Prostate gland (tissue), 2 donors: ENCODE results near the gene TSTD1. TPM values are rescaled to one million over a fixed set of nuclear protein-coding genes. Genes with fewer than 3 reads are reported as not detected.

Source experiments
- DNase-seq: peaks from one replicate; pipeline ENCODE4 v3.0.0-alpha.2; 2019; ENCODE audit warnings: low spot score
- H3K27ac ChIP-seq, 2 donors: fragments of 200-600 bp; sonication (generic); 2 replicates each; pipeline ENCODE4 v1.5.1; 2017 to 2019
- H3K27me3 ChIP-seq: fragments of 200-600 bp; sonication (generic); replicated peaks from 2 replicates; pipeline ENCODE4 v1.5.1; 2019; ENCODE audit not compliant: insufficient read depth
- H3K36me3 ChIP-seq, 2 donors: fragments of 200-600 bp; sonication (generic); 1 replicate in 1 of 2; 2 replicates in 1 of 2; pipeline versions ENCODE4 v1.5.1 to v1.8.1; 2017 to 2019
- H3K4me1 ChIP-seq: fragments of 200-600 bp; sonication (generic); replicated peaks from 2 replicates; pipeline ENCODE4 v1.5.1; 2019
- H3K4me3 ChIP-seq, 2 donors: fragments of 200-600 bp; sonication (generic); 2 replicates each; pipeline ENCODE4 v1.5.1; 2017 to 2019
- H3K9me3 ChIP-seq: fragments of 200-600 bp; sonication (generic); 2 replicates; pipeline ENCODE4 v1.5.1; 2017
- CTCF ChIP-seq, 4 experiments: fragments of 200-600 bp in 2 of 4; fragments of 450-650 bp in 2 of 4; sonication (generic) in 2 of 4; IDR thresholded peaks; 1 replicate in 3 of 4; 2 replicates in 1 of 4; pipeline ENCODE4 v1.5.1; 2016 to 2019; ENCODE audit warnings: antibody characterized with exemption in 4 of 4, mild to moderate bottlenecking in 2 of 4, moderate library complexity in 2 of 4
- POLR2A ChIP-seq: fragments of 450-650 bp; IDR thresholded peaks from one replicate; pipeline ENCODE4 v1.6.1; 2016; ENCODE audit warnings: antibody characterized with exemption, mild to moderate bottlenecking
- POLR2AphosphoS5 ChIP-seq: sonication (generic); formaldehyde crosslinking; IDR thresholded peaks from one replicate; pipeline ENCODE4 v1.6.1; 2017; ENCODE audit warnings: antibody characterized with exemption
- WGBS: methylation state at CpG from one replicate; pipeline ENCODE4 v1.1.5; 2018; 5-methylcytosine and 5-hydroxymethylcytosine counted together
- intact Hi-C: fragments of 100-400 bp; cut with DNase I; formaldehyde crosslinking; loops from one replicate; pipeline ENCODE4 v1.14.2; 2022
- total RNA-seq, 2 donors: library from RNA; depleted of rRNA; stranded (reverse); fragments of >200 nt; gene quantifications; one replicate each; pipeline ENCODE4 v1.1.0, GENCODE V29; 2016

The TSTD1 gene
- total RNA-seq, 2 donors from 2014 or later = 137 to 648 TPM

- no peaks in the 10 kb centered on the region for H3K9me3 ChIP-seq
- TF ChIP-seq POLR2A (no peak), POLR2AphosphoS5 (no peak), CTCF (IDR thresholded peaks at IDR 0.05) (no peak)
- H3K27me3 ChIP-seq = no peaks in the 10 kb centered on the region
- H3K27ac ChIP-seq = peak overlapping the region; percentile 86 to 95
- H3K36me3 ChIP-seq = peaks cover 6% of the 10 kb centered on the region in 2 donors
- intact Hi-C loops = no loop called here
- DNase-seq = no peak
- H3K4me3 ChIP-seq = peak overlapping the region; percentile 85 to 91
- H3K4me1 ChIP-seq = peaks cover 3% of the 10 kb centered on the region
Measured at GRCh38 chr1:161044535-161044907, 5.8 kb upstream of the TSTD1 start.

GRCh38 chr1:161039546-161039945 is 782 bp upstream of the TSTD1 start:
- Histone ChIP-seq H3K27ac (peak overlapping the region; percentile 86 to 87), H3K4me3 (no peak overlapping the region), H3K36me3 (peaks cover 6% of the 10 kb centered on the region in 2 donors), H3K27me3 (no peaks in the 10 kb centered on the region), H3K9me3 (no peaks in the 10 kb centered on the region), H3K4me1 (peaks cover 3% of the 10 kb centered on the region)
- intact Hi-C loops = no loop called here
- TF ChIP-seq POLR2A (no peak), POLR2AphosphoS5 (no peak), CTCF (IDR thresholded peaks at IDR 0.05) (no peak)
- 90% methylated on average over 5 of the region's 5 CpGs for WGBS
- no peak for DNase-seq

DNA sequence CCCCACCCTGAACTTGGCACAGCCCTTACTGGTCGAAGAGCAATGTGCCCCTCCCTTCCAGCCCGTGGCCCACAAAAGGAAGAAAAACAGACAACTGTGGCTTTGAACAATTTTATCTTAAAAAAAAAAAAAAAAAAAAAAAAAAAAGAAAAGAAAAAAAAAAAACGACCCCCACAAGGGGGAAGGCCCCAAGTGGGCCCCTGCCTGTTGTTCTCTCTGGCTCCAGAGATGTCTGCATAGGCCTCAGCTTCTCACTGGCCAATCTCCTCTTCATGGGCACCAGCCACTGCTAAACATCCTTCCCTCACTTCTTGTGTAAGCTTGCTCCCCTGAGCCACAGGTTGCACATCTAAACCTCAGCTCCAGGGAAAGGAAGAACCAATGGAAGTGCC is 386 bp upstream of the TSTD1 start:
- peaks cover 6% of the 10 kb centered on the region in 2 donors for H3K36me3 ChIP-seq
- peak overlapping the region; percentile 86 to 87 for H3K27ac ChIP-seq
- 2% methylated on average over 3 of the region's 3 CpGs for WGBS
- H3K4me1 ChIP-seq = peaks cover under 1% of the 10 kb centered on the region
- no peaks in the 10 kb centered on the region for H3K27me3 ChIP-seq
- H3K4me3 ChIP-seq = peak overlapping the region; percentile 56 to 74
- TF ChIP-seq POLR2A (no peak), CTCF (IDR thresholded peaks at IDR 0.05) (no peak), POLR2AphosphoS5 (no peak)
- H3K9me3 ChIP-seq = no peaks in the 10 kb centered on the region
- intact Hi-C loops = no loop called here
- no peak for DNase-seq

DNA sequence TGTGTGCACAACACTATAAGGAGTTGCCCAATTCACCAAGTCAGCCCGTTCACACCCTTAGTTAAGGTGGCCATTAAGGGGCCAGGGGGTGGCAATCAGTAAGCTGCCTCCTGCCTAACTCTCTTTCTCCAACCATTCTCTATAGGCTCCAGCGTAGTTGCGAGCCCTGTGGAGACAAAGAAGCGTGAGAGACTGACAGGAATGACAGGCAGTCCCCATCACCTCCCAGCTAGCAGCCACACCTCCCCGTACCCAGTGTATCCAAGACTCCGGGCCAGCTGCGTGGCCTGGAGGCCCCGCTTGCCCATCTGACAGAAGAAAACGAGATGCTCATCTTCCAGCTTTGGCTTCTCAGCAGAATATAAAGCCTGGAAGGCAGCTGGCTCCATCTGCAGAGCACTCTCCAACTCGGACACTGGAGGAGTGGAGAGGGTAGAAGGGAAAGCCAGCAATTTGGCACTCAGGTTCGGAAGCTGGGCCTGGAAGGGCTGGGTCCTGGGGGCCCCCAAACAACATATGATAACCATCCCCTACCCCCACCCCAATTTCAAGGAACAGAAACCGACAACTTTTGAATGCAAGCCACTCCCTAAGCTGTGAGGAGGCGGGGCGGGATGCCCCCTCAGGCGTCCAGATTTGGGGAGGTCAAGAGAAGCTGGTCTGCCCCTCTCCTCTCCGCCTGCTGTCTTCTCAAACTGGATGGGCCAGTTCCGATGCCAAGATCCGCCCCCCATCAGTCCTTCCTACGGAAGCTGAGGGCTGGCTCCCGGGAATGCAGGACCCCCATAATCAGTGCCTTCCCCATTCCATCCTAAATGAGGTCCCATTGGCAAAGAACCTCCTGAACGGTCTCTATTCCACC is 872 bp downstream of the TSTD1 start:
- Histone ChIP-seq H3K27ac (peak overlapping the region; percentile 86 to 87), H3K4me1 (no peaks in the 10 kb centered on the region), H3K27me3 (no peaks in the 10 kb centered on the region), H3K4me3 (peak overlapping the region; percentile 56 to 74), H3K9me3 (no peaks in the 10 kb centered on the region), H3K36me3 (peaks cover 6% of the 10 kb centered on the region in 2 donors)
- WGBS = 27% methylated on average over 21 of the region's 21 CpGs
- TF ChIP-seq POLR2A (no peak), POLR2AphosphoS5 (no peak), CTCF (IDR thresholded peaks at IDR 0.05) (no peak)
- intact Hi-C loops = no loop called here
- peak; percentile 59 for DNase-seq

DNA sequence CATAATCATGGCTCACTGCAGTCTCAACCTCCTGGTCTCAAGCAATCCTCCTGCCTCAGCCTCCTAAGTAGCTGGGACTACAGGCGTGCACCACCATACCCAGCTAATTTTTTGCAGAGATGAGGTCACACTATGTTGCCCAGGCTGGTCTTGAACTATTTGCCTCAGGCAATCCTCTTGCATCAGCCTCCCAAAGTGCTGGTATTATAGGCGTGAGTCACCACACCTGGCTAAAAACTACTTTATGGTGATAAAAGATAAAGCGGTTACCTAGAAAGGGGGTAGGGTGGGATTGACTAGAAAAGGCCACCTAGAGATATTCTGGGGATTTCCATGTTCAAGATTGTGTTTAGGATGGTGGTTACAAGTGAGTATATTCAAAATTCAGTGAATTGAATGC is 5.0 kb downstream of the TSTD1 start:
- Histone ChIP-seq H3K27me3 (no peaks in the 10 kb centered on the region), H3K27ac (no peak overlapping the region), H3K9me3 (no peaks in the 10 kb centered on the region), H3K36me3 (no peaks in the 10 kb centered on the region), H3K4me3 (no peak overlapping the region), H3K4me1 (no peaks in the 10 kb centered on the region)
- 93% methylated on average over 3 of the region's 3 CpGs for WGBS
- no peak for DNase-seq
- intact Hi-C loops = no loop called here
- TF ChIP-seq POLR2AphosphoS5 (no peak), CTCF (IDR thresholded peaks at IDR 0.05) (no peak), POLR2A (no peak)
